Measurements from ENCODE around the gene IL1RAPL2. TPM values are rescaled to one million over a fixed set of nuclear protein-coding genes. Genes with fewer than 3 reads are reported as not detected.

Gene IL1RAPL2
- total and polyA plus RNA-seq, 2 donors (not counting 1 experiment from before 2014, with no cell fraction given), result not detected

DNA sequence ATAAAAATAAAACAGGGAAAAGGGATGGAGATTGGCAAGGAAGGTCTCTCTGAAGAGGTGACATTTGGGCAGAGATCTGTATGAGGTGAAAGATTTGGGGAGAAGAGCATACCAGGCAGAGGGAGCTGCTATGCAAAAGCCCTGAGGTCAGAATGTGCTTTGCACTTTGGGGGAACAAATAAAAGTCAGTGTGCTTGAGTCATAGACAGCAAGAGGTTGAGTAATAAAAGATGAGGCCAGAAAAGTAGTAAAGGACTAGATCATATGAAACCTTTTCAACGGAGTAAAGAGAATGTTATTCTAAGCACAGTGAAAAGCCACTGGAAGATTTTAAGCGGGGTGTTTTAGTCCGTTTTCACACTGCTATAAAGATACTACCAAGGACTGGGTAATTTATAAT is 731.0 kb downstream of the IL1RAPL2 start:
- H3K4me1 ChIP-seq (ENCODE audit: control insufficient read depth in 2 of 2, insufficient read depth in 2 of 2, low read length in 2 of 2), result no peaks in the 10 kb centered on the region
- no peak for ATAC-seq (ENCODE audit: low read depth)
- H3K36me3 ChIP-seq (replicated peaks in 1 of 2; ENCODE audit: control extremely low read depth in 1 of 2, control insufficient read depth in 1 of 2, extremely low read depth in 1 of 2, insufficient read depth in 2 of 2, low read length in 1 of 2), result no peaks in the 10 kb centered on the region
- no peak for TF ChIP-seq EZH2 (IDR thresholded peaks at IDR 0.05; ENCODE audit: borderline replicate concordance, insufficient read depth, low read depth, low read length, poor library complexity, severe bottlenecking)
- TF ChIP-seq, protein P1, sequence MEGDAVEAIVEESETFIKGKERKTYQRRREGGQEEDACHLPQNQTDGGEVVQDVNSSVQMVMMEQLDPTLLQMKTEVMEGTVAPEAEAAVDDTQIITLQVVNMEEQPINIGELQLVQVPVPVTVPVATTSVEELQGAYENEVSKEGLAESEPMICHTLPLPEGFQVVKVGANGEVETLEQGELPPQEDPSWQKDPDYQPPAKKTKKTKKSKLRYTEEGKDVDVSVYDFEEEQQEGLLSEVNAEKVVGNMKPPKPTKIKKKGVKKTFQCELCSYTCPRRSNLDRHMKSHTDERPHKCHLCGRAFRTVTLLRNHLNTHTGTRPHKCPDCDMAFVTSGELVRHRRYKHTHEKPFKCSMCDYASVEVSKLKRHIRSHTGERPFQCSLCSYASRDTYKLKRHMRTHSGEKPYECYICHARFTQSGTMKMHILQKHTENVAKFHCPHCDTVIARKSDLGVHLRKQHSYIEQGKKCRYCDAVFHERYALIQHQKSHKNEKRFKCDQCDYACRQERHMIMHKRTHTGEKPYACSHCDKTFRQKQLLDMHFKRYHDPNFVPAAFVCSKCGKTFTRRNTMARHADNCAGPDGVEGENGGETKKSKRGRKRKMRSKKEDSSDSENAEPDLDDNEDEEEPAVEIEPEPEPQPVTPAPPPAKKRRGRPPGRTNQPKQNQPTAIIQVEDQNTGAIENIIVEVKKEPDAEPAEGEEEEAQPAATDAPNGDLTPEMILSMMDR (IDR thresholded peaks at IDR 0.05), result no peak
- no peak overlapping the region for H2AFZ ChIP-seq (ENCODE audit: insufficient read depth, low read depth, low read length, poor library complexity, severe bottlenecking)
- Mint-ChIP-seq H3K9me3 (ENCODE audit: insufficient read depth) (no peaks in the 10 kb centered on the region), H3K4me3 (no peak overlapping the region), H3K27me3 (no peaks in the 10 kb centered on the region), H3K4me1 (no peaks in the 10 kb centered on the region), H3K27ac (no peak overlapping the region)
- no peaks in the 10 kb centered on the region for H3K27me3 ChIP-seq (replicated peaks in 1 of 4; ENCODE audit: control extremely low read depth in 1 of 4, control insufficient read depth in 3 of 4, insufficient read depth in 4 of 4, low read length in 3 of 4)
- no peaks in the 10 kb centered on the region for H3K9me3 ChIP-seq (ENCODE audit: control extremely low read depth in 1 of 3, control insufficient read depth in 2 of 3, insufficient read depth in 1 of 3, low read length in 2 of 3)
- intact Hi-C loops (cut with micrococcal nuclease), result no loop called here
- no peak for DNase-seq
- ChIA-PET POLR2A (no interaction called here), CTCF (no interaction called here)
- no peak overlapping the region for H3K4me3 ChIP-seq (ENCODE audit: control extremely low read depth in 1 of 5, extremely low read depth in 1 of 5, insufficient read depth in 1 of 5, low read depth in 2 of 5, low read length in 4 of 5)
- no peaks in the 10 kb centered on the region for H4K20me1 ChIP-seq (ENCODE audit: control insufficient read depth, insufficient read depth, low read length, poor library complexity, severe bottlenecking)
- H3K79me2 ChIP-seq (ENCODE audit: control insufficient read depth, insufficient read depth, low read length), result no peaks in the 10 kb centered on the region
- H3K9ac ChIP-seq (ENCODE audit: low read length), result no peak overlapping the region
- no peak overlapping the region for H3K27ac ChIP-seq (ENCODE audit: low read length in 2 of 2)
- no peak overlapping the region for H3K4me2 ChIP-seq (replicated peaks; ENCODE audit: low read depth, low read length, poor library complexity, severe bottlenecking)
- WGBS (ENCODE audit: insufficient coverage), result no CpG with 5 or more reads among the region's 3 CpGs

DNA sequence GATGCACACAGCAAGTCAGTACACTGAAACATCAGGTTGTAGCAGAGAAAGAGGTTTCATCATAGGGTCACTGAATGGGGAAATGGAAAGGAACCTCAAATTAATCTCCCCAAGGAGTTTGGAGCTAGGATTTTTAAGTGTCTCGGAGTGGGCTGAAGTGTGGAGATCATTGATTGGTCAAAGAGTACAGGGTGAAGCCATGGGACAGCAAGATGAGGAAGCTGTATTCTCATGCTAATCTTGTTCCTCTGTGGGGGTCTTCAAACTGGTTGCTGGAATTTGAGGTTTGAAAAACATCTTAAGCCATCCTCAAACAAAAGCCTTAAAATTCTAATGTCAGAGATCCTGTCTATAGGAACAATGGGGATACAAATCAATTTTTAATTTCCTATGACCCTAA is 733.3 kb downstream of the IL1RAPL2 start:
- H3K9me3 Mint-ChIP-seq (ENCODE audit: insufficient read depth), result no peaks in the 10 kb centered on the region
- H3K79me2 ChIP-seq (ENCODE audit: control insufficient read depth, insufficient read depth, low read length), result no peaks in the 10 kb centered on the region
- H3K36me3 ChIP-seq (replicated peaks in 1 of 2; ENCODE audit: control extremely low read depth in 1 of 2, control insufficient read depth in 1 of 2, extremely low read depth in 1 of 2, insufficient read depth in 2 of 2, low read length in 1 of 2), result no peaks in the 10 kb centered on the region
- no peaks in the 10 kb centered on the region for H4K20me1 ChIP-seq (ENCODE audit: control insufficient read depth, insufficient read depth, low read length, poor library complexity, severe bottlenecking)
- no peak overlapping the region for H3K27ac ChIP-seq (ENCODE audit: low read length in 2 of 2)
- H2AFZ ChIP-seq (ENCODE audit: insufficient read depth, low read depth, low read length, poor library complexity, severe bottlenecking), result no peak overlapping the region
- H3K9ac ChIP-seq (ENCODE audit: low read length), result no peak overlapping the region
- ChIA-PET POLR2A (no interaction called here), CTCF (no interaction called here)
- no peak overlapping the region for H3K4me2 ChIP-seq (replicated peaks; ENCODE audit: low read depth, low read length, poor library complexity, severe bottlenecking)
- no peaks in the 10 kb centered on the region for H3K27me3 Mint-ChIP-seq
- no peaks in the 10 kb centered on the region for H3K4me1 Mint-ChIP-seq
- no peaks in the 10 kb centered on the region for H3K27me3 ChIP-seq (replicated peaks in 1 of 4; ENCODE audit: control extremely low read depth in 1 of 4, control insufficient read depth in 3 of 4, insufficient read depth in 4 of 4, low read length in 3 of 4)
- intact Hi-C loops (cut with micrococcal nuclease), result no loop called here
- H3K9me3 ChIP-seq (ENCODE audit: control extremely low read depth in 1 of 3, control insufficient read depth in 2 of 3, insufficient read depth in 1 of 3, low read length in 2 of 3), result no peaks in the 10 kb centered on the region
- H3K4me3 ChIP-seq (ENCODE audit: control extremely low read depth in 1 of 5, extremely low read depth in 1 of 5, insufficient read depth in 1 of 5, low read depth in 2 of 5, low read length in 4 of 5), result no peak overlapping the region
- no peak for ATAC-seq (ENCODE audit: low read depth)
- no peak for DNase-seq
- no peak for TF ChIP-seq EZH2 (IDR thresholded peaks at IDR 0.05; ENCODE audit: borderline replicate concordance, insufficient read depth, low read depth, low read length, poor library complexity, severe bottlenecking)
- TF ChIP-seq, protein P1 (IDR thresholded peaks at IDR 0.05), result no peak
- H3K27ac Mint-ChIP-seq, result no peak overlapping the region
- H3K4me1 ChIP-seq (ENCODE audit: control insufficient read depth in 2 of 2, insufficient read depth in 2 of 2, low read length in 2 of 2), result no peaks in the 10 kb centered on the region
- no CpG with 5 or more reads among the region's 1 CpG for WGBS (ENCODE audit: insufficient coverage)
- no peak overlapping the region for H3K4me3 Mint-ChIP-seq

Data from B cell (primary cell).